Peyer's patch (tissue), 4 donors: ENCODE results near the gene MCOLN1.

Experiments
- POLR2A ChIP-seq, 2 donors: fragments of 450-650 bp; IDR thresholded peaks; one replicate each; pipeline ENCODE4 v1.5.1; 2017; ENCODE audit warnings: antibody characterized with exemption in 2 of 2, mild to moderate bottlenecking in 2 of 2, moderate library complexity in 2 of 2
- TF ChIP-seq, protein P1 (sequence below), 6 experiments: fragments of 450-650 bp in 4 of 6; fragments of 200-600 bp in 2 of 6; sonication (generic) in 1 of 6; IDR thresholded peaks; one replicate each; pipeline ENCODE4 v1.5.1; 2017 to 2019; ENCODE audit warnings: antibody characterized with exemption in 6 of 6, mild to moderate bottlenecking in 3 of 6, moderate library complexity in 1 of 6

DNA sequence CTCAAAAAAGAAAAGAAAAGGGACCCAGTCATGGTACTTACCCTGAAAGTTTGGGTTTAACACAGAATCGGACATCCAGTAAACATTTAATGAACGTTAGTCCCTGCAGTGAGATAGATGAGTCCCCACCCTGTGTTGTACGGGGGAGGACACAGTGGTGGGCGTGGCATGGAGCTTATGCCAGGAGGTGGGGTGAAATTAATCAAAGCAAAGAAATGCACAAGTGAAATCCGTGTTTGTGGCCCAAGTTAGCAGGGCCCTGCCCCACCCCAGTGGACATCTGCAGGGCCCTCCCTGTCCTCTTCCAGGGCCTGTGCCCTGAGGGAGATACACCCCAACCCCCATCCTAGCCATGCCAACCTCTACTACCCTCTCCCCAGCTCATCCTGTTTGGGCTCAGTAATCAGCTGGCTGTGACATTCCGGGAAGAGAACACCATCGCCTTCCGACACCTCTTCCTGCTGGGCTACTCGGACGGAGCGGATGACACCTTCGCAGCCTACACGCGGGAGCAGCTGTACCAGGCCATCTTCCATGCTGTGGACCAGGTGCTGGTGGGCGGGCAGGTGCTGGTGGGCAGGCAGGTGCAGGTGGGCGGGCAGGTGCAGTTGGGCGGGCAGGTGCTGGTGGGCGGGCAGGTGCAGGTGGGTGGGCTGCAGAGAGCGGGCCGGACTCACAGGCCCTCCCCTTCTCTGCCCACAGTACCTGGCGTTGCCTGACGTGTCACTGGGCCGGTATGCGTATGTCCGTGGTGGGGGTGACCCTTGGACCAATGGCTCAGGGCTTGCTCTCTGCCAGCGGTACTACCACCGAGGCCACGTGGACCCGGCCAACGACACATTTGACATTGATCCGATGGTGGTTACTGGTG is 3.9 kb downstream of the MCOLN1 start:
- TF ChIP-seq POLR2A (IDR thresholded peaks at IDR 0.05): no peak
- TF ChIP-seq, protein P1, sequence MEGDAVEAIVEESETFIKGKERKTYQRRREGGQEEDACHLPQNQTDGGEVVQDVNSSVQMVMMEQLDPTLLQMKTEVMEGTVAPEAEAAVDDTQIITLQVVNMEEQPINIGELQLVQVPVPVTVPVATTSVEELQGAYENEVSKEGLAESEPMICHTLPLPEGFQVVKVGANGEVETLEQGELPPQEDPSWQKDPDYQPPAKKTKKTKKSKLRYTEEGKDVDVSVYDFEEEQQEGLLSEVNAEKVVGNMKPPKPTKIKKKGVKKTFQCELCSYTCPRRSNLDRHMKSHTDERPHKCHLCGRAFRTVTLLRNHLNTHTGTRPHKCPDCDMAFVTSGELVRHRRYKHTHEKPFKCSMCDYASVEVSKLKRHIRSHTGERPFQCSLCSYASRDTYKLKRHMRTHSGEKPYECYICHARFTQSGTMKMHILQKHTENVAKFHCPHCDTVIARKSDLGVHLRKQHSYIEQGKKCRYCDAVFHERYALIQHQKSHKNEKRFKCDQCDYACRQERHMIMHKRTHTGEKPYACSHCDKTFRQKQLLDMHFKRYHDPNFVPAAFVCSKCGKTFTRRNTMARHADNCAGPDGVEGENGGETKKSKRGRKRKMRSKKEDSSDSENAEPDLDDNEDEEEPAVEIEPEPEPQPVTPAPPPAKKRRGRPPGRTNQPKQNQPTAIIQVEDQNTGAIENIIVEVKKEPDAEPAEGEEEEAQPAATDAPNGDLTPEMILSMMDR (IDR thresholded peaks at IDR 0.05): no peak
